IPS DF 6.9 (cell line): ENCODE data around the gene ZNF414.

Experiments used
- DNase-seq: peaks from one replicate; pipeline ENCODE4 v3.0.0-alpha.2; 2013; ENCODE audit warnings: low read depth, low spot score
- H3K27ac ChIP-seq: one replicate; pipeline ENCODE4 v1.5.1; 2013; ENCODE audit warnings: low read length, control low read depth
- H3K27me3 ChIP-seq: 2 replicates; pipeline ENCODE4 v1.6.1; 2013; ENCODE audit warnings: mild to moderate bottlenecking, low read length; ENCODE audit not compliant: control insufficient read depth, insufficient read depth
- H3K36me3 ChIP-seq: 2 replicates; pipeline ENCODE4 v1.6.1; 2013; ENCODE audit warnings: low read length; ENCODE audit not compliant: control insufficient read depth, insufficient read depth
- H3K4me1 ChIP-seq: 2 replicates; pipeline ENCODE4 v1.6.1; 2013; ENCODE audit warnings: low read length; ENCODE audit not compliant: control insufficient read depth, insufficient read depth
- H3K4me3 ChIP-seq: 2 replicates; pipeline ENCODE4 v1.5.1; 2013; ENCODE audit warnings: mild to moderate bottlenecking, low read length
- H3K9me3 ChIP-seq: 2 replicates; pipeline ENCODE4 v1.6.1; 2013; ENCODE audit warnings: low read length, inconsistent platforms; ENCODE audit not compliant: control insufficient read depth, insufficient read depth
- WGBS: extraction: QIAGEN DNeasy Blood & Tissue Kit; methylation state at CpG from one replicate; pipeline ENCODE4 v1.1.7; 2013; ENCODE audit warnings: mixed read lengths, missing lambda C conversion rate; ENCODE audit not compliant: insufficient read length, insufficient coverage; 5-methylcytosine and 5-hydroxymethylcytosine counted together

ZNF414 gene

GRCh38 chr19:8482696-8483095 is 31.3 kb downstream of the ZNF414 start:
- Histone ChIP-seq H3K4me1 (no peaks in the 10 kb centered on the region), H3K9me3 (no peaks in the 10 kb centered on the region), H3K27me3 (no peaks in the 10 kb centered on the region), H3K27ac (no peak overlapping the region), H3K36me3 (peaks cover 49% of the 10 kb centered on the region), H3K4me3 (no peak overlapping the region)
- no CpG with 5 or more reads among the region's 11 CpGs for WGBS
- DNase-seq: no peak

- peaks cover 47% of the 10 kb centered on the region for H3K36me3 ChIP-seq
- H3K27me3 ChIP-seq: no peaks in the 10 kb centered on the region
- H3K4me1 ChIP-seq: no peaks in the 10 kb centered on the region
- no peak overlapping the region for H3K27ac ChIP-seq
- no peak for DNase-seq
- no peak overlapping the region for H3K4me3 ChIP-seq
- WGBS: no CpG with 5 or more reads among the region's 6 CpGs
- no peaks in the 10 kb centered on the region for H3K9me3 ChIP-seq
These were observed 32.4 kb downstream of the ZNF414 start for GRCh38 chr19:8481616-8482015.

GRCh38 chr19:8481201-8481600 is 32.8 kb downstream of the ZNF414 start:
- no peak overlapping the region for H3K27ac ChIP-seq

GRCh38 chr19:8478598-8478997 is 35.4 kb downstream of the ZNF414 start:
- no peak overlapping the region for H3K27ac ChIP-seq
- H3K4me1 ChIP-seq: no peaks in the 10 kb centered on the region
- no peaks in the 10 kb centered on the region for H3K27me3 ChIP-seq
- no peaks in the 10 kb centered on the region for H3K9me3 ChIP-seq
- DNase-seq: no peak
- WGBS: no CpG with 5 or more reads among the region's 3 CpGs
- no peak overlapping the region for H3K4me3 ChIP-seq
- peaks cover 44% of the 10 kb centered on the region for H3K36me3 ChIP-seq

More at GRCh38 chr19:8481201-8481600, 32.8 kb downstream of the ZNF414 start:
- Histone ChIP-seq H3K36me3 (peaks cover 46% of the 10 kb centered on the region), H3K9me3 (no peaks in the 10 kb centered on the region), H3K4me1 (no peaks in the 10 kb centered on the region), H3K4me3 (no peak overlapping the region), H3K27me3 (no peaks in the 10 kb centered on the region)
- no peak for DNase-seq
- no CpG with 5 or more reads among the region's 11 CpGs for WGBS

GRCh38 chr19:8477889-8478288 is 36.1 kb downstream of the ZNF414 start:
- H3K36me3 ChIP-seq: peaks cover 43% of the 10 kb centered on the region
- no peaks in the 10 kb centered on the region for H3K27me3 ChIP-seq
- no peaks in the 10 kb centered on the region for H3K4me1 ChIP-seq
- no peak overlapping the region for H3K4me3 ChIP-seq
- no CpG with 5 or more reads among the region's 4 CpGs for WGBS
- no peaks in the 10 kb centered on the region for H3K9me3 ChIP-seq
- no peak for DNase-seq
- no peak overlapping the region for H3K27ac ChIP-seq

- Histone ChIP-seq H3K9me3 (no peaks in the 10 kb centered on the region), H3K4me1 (no peaks in the 10 kb centered on the region), H3K4me3 (no peak overlapping the region), H3K36me3 (peaks cover 40% of the 10 kb centered on the region), H3K27me3 (no peaks in the 10 kb centered on the region), H3K27ac (no peak overlapping the region)
- no CpG with 5 or more reads among the region's 8 CpGs for WGBS
- DNase-seq: no peak
These were observed 37.4 kb downstream of the ZNF414 start for GRCh38 chr19:8476524-8476923.

- Histone ChIP-seq H3K27ac (no peak overlapping the region), H3K4me3 (no peak overlapping the region), H3K36me3 (peaks cover 41% of the 10 kb centered on the region), H3K4me1 (no peaks in the 10 kb centered on the region), H3K27me3 (no peaks in the 10 kb centered on the region), H3K9me3 (no peaks in the 10 kb centered on the region)
- WGBS: no CpG with 5 or more reads among the region's 1 CpG
- no peak for DNase-seq
These were observed 39.0 kb downstream of the ZNF414 start for GRCh38 chr19:8475005-8475404.

GRCh38 chr19:8473648-8474476 is 40.1 kb downstream of the ZNF414 start:
- no CpG with 5 or more reads among the region's 6 CpGs for WGBS
- Histone ChIP-seq H3K27ac (no peak overlapping the region), H3K36me3 (peaks cover 53% of the 10 kb centered on the region), H3K9me3 (0 out of 2 replicates have a peak, but pooled peaks cover 1% of the 10 kb centered on the region), H3K4me1 (no peaks in the 10 kb centered on the region), H3K4me3 (no peak overlapping the region), H3K27me3 (no peaks in the 10 kb centered on the region)
- no peak for DNase-seq

GRCh38 chr19:8469613-8470368 is 44.2 kb downstream of the ZNF414 start:
- Histone ChIP-seq H3K27me3 (no peaks in the 10 kb centered on the region), H3K4me3 (no peak overlapping the region), H3K9me3 (peaks cover 1% of the 10 kb centered on the region; the same call in 1 of the 2 replicates), H3K4me1 (no peaks in the 10 kb centered on the region), H3K36me3 (peaks cover 55% of the 10 kb centered on the region), H3K27ac (no peak overlapping the region)
- WGBS: no CpG with 5 or more reads among the region's 13 CpGs
- no peak for DNase-seq

- Histone ChIP-seq H3K4me3 (no peak overlapping the region), H3K27ac (no peak overlapping the region), H3K9me3 (peaks cover 1% of the 10 kb centered on the region; the same call in 1 of the 2 replicates), H3K36me3 (peaks cover 56% of the 10 kb centered on the region), H3K4me1 (no peaks in the 10 kb centered on the region), H3K27me3 (no peaks in the 10 kb centered on the region)
- no CpG with 5 or more reads among the region's 8 CpGs for WGBS
- DNase-seq: no peak
These were observed 45.1 kb downstream of the ZNF414 start for GRCh38 chr19:8468761-8469373.
